ENCODE data around the gene RBMS2.

The RBMS2 gene

DNA sequence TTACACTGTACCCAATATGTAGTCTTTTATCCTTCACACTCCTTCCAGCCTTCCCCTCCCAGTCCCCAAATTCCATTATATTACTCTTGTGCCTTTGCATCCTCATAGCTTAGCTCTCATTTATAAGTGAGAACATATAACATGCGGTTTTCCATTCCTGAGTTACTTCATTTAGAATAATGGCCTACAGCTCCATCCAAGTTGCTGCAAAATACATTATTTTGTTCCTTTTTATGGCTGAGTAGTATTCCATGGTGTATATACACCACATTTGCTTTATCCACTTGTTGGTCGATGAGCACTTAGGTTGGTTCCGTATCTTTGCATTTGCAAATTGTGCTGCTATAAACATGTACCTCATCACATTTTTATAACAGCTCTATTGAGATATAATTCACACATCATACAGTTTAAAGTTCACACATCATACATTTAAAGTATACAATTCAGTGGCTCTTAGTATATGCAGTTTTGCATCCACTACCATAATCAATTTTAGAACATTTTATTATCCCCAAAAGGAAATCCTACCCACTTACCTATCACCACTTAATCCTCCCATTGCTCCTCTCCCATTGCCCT lies 23.5 kb downstream of the RBMS2 start:
- TF ChIP-seq, protein P1, sequence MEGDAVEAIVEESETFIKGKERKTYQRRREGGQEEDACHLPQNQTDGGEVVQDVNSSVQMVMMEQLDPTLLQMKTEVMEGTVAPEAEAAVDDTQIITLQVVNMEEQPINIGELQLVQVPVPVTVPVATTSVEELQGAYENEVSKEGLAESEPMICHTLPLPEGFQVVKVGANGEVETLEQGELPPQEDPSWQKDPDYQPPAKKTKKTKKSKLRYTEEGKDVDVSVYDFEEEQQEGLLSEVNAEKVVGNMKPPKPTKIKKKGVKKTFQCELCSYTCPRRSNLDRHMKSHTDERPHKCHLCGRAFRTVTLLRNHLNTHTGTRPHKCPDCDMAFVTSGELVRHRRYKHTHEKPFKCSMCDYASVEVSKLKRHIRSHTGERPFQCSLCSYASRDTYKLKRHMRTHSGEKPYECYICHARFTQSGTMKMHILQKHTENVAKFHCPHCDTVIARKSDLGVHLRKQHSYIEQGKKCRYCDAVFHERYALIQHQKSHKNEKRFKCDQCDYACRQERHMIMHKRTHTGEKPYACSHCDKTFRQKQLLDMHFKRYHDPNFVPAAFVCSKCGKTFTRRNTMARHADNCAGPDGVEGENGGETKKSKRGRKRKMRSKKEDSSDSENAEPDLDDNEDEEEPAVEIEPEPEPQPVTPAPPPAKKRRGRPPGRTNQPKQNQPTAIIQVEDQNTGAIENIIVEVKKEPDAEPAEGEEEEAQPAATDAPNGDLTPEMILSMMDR (conservative IDR thresholded peaks at IDR 0.05): no peak
- no peak overlapping the region for H3K27ac ChIP-seq

DNA sequence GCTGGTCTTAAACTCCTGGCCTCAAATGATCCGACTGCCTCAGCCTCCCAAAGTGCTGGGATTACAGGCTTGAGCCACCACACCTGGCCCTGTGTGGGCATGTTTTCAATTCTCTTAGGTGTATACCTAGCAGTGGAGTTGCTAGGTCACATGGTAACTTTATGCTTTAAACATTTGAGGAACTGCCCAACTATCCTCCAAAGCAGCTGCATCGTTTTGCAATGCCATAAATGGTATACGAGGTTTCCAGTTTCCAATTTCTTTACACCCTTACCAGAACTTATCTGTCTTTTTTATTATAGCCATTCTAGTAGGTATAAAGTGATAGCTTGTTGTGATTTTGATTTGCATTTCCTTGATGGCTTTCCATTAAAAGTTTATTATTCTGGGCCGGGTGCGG lies 25.1 kb downstream of the RBMS2 start:
- no peak overlapping the region for H3K27ac ChIP-seq
- TF ChIP-seq, protein P1 (conservative IDR thresholded peaks at IDR 0.05): no peak

DNA sequence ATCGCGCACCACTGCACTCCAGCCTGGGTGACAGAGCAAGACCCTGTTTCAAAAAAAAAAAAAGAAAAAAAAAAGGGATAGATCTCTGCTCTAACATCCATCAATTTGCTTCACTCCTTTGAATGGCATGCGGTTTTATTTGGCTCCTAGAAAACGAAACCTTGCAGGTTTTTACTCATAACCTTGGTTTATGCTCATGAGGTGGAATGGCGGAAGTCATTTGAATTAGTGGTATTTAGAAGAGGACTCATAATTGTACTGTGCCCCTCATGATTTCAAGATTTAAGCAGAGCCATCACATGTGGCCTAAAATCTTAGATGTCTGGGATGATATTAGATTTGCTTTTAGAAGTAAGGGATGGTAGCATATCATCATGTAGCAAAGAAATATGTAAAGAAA lies 29.4 kb downstream of the RBMS2 start:
- TF ChIP-seq, protein P1 (conservative IDR thresholded peaks at IDR 0.05): no peak

DNA sequence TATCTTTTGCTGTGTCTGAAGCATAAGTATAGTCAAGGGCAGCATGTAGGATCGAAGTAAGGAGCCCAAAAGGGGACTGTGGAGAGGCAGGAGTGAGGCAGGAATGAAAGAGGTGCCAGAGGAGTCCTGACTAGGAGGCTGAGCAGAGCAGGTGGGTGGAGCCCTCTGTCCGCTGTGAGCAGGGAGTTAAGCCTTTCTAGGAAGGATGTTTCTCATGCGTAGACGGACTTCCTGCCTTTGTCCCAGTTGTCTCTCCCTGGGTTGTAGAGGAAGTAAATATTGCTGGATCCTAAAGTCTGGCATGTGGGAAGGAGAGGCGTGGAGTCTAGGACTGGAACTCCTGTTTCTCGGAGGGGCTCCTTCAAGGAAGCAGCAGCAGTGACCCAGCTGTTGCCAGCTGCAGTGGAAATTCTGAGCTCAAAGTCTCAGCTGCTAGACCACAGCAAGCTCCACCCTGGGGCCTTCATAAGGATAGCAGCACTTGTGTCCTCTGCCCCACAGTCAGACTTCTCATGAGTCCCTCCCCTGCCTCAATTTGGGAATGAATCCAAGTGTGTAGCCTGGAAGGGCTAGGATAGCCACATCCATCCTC lies 44.0 kb downstream of the RBMS2 start:
- H3K27ac ChIP-seq: no peak overlapping the region
- TF ChIP-seq, protein P1 (conservative IDR thresholded peaks at IDR 0.05): no peak

More for the DNA sequence above, 29.4 kb downstream of the RBMS2 start:
- no peak overlapping the region for H3K27ac ChIP-seq

DNA sequence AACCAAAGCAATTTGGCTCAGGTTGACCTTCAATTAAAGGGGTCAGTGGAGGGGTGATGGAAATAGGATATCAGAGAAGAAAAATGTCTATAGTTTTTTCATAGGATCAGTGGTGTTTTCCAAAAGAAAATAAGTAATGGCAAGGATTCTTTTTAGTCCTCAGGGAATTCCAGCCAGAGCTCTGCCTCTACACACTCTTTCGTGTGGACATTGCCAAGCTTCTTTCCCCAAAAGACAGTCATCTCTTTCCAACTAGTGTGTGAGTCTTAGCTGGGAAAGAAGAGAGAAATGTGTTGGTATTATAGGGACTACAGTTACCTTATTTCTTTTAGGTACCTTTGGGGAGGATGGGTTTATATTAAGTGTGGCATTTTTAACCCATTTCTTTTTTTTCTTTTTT lies 46.5 kb downstream of the RBMS2 start:
- TF ChIP-seq, protein P1 (conservative IDR thresholded peaks at IDR 0.05): no peak
- H3K27ac ChIP-seq: no peak overlapping the region

DNA sequence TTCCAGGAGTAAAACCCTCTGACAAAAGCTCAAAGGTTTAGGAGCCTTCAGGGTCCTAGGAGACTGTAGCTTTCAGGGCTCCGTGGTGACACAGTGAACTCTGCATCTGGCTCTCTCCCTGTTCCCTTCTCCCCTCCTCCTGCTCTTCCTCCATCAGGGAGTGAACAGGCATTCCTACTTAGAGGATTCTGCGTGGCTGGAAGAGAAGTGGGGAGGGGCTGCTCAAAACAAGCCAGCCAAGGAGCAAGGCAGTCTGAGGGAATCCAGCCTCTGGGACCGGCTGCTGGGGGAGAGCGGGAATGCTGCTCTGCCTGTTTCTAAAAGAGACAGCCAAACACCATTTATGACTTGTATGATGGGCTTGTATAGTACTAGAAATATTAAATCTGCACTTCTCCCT lies 49.5 kb downstream of the RBMS2 start:
- no peak overlapping the region for H3K27ac ChIP-seq
- TF ChIP-seq, protein P1 (conservative IDR thresholded peaks at IDR 0.05): no peak

DNA sequence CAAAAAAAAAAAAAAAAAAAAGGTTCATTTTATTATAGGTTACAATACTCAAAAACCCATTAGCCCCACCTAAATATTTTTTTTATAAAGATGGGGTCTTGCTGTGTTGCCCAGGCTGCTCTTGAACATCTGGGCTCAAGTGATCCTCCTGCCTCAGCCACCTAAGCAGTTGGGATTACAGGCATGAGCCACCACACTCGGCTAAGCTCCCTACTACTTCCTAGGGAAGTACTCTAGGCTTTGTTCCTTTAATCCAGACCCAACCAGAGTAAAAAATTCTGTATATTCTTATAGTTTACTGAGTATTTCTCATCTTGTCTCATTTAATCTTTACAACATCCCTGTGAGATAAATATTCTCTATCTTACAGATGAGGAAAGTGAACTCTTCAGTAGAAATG lies 50.7 kb downstream of the RBMS2 start:
- TF ChIP-seq, protein P1 (conservative IDR thresholded peaks at IDR 0.05): no peak
- H3K27ac ChIP-seq: no peak overlapping the region
